ENCODE data around the gene ARHGEF11.

ARHGEF11 gene

DNA sequence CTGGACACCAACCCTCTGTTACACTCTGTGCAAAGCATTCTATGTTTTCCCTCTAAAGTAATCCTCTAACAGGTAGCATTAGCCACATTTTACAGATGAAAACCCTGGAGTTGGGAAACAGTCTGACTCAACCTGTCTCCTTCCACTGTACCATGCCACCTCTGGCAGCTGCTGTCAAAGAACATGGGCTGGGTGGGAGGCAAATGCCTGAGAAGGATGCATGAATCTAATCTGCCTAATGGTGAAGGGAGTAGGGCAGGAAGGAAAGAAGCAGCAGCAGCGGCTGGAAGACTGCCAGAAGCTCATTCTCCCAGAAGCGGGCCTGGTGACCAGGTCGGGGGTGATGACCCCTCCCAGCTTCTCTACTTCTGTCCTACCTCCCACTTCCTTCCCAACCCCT is 103.4 kb downstream of the ARHGEF11 start:
- TF ChIP-seq ZFX (IDR thresholded peaks at IDR 0.05), result no peak
- TF ChIP-seq CTCF (conservative IDR thresholded peaks at IDR 0.05), result no peak
- no peak overlapping the region for H3K27ac ChIP-seq

GRCh38 chr1:156941675-156942074 is 103.9 kb downstream of the ARHGEF11 start:
- TF ChIP-seq ZFX (IDR thresholded peaks at IDR 0.05), result no peak
- TF ChIP-seq CTCF (conservative IDR thresholded peaks at IDR 0.05), result no peak
- H3K27ac ChIP-seq, result no peak overlapping the region

DNA sequence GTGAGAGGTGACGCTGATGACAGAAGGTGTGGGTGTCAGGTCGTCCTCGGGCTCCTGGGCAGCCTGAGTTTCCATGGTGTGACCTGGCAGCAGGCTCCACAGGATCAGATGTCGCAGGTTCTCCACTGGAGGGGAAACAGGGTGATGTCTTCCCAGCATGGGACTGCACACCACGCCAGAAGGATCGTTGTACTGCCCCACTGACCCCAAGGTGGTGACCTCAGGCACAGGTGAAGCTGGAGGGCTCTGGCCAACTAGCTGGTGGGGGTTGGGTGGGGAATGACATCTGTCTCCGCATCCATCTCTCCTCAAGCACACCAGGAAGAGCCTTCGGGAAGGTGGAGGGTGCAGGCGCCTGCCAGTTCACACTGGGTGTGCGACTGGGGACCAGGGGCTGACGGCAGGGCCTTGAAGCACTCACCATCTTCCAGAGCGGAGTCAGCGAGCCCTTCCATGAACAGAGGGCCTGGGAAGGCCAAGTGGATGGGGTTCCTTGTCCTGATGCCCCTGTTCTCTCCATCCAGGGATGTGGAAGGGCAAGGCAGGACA is 105.7 kb downstream of the ARHGEF11 start:
- no peak overlapping the region for H3K27ac ChIP-seq
- TF ChIP-seq CTCF (conservative IDR thresholded peaks at IDR 0.05) (no peak), ZFX (IDR thresholded peaks at IDR 0.05) (no peak)

DNA sequence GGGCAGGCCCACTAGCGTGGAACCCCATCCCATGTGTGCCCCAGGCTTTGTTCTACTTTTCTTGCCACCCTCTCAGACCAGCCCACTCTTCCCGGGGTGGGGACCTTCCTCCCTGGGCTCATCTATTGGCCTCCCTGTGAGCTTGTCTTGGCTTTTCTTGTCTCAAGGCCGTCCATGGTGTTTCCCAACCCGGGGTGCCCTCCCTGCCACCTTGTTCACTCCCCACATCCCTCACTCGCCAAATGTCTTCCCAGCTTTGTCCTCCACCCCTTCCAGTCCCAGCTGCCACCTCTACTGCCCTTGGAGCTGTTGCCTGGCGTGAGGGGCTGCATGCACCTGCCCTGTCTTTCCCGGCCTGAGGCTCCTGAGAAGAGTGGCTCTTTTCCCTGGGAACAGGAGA is 106.7 kb downstream of the ARHGEF11 start:
- no peak overlapping the region for H3K27ac ChIP-seq
- TF ChIP-seq ZFX (IDR thresholded peaks at IDR 0.05), result no peak
- TF ChIP-seq CTCF (conservative IDR thresholded peaks at IDR 0.05), result no peak

- no peak overlapping the region for H3K27ac ChIP-seq
- TF ChIP-seq ZFX (IDR thresholded peaks at IDR 0.05), result no peak
- TF ChIP-seq CTCF (conservative IDR thresholded peaks at IDR 0.05), result no peak
These were observed 107.7 kb downstream of the ARHGEF11 start for GRCh38 chr1:156937883-156938282.

DNA sequence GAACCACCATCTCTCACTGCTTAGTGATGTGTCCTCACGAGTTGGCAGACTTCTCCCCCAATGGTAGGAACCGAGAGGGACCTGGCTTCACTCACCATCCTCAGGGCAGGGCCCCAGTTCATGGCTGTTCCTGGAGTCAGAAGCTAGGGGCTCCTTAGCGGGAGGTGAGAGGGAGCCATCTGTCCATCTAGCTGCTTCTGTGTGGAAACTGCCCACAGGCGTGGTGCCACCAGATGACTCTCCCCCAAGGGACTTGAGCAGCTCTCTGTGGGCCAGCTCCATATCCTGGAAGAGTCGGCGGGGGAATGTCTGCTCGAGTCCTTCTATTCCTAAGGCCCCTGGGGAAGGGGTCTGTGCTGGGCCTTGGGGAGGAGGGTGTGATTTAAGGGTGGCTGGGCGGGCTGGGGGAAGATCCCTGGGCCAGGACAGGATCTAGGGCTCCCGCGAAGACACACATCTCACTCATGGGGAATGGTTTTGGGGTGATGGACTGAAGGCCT is 108.8 kb downstream of the ARHGEF11 start:
- no peak overlapping the region for H3K27ac ChIP-seq
- no peak for TF ChIP-seq ZFX (IDR thresholded peaks at IDR 0.05)
- TF ChIP-seq CTCF (conservative IDR thresholded peaks at IDR 0.05), result no peak

DNA sequence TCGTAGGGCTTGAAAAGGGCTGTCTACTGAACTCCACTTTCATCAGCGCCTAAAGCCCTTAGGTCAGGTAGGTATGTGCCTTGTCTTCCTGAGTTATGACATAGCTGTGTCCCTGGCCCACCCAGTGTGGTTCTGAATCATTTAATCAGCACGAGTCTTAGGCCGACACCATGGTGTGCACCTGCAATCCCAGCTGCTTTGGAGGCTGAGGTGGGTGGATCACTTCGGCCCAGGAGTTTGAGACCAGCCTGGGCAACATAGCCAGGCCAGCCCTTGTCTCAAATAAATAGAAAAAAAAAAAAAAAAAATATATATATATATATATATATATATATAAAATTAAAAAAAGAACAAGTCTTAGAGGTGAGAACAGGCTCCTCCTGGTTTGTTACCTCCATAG is 109.4 kb downstream of the ARHGEF11 start:
- H3K27ac ChIP-seq, result no peak overlapping the region
- TF ChIP-seq CTCF (conservative IDR thresholded peaks at IDR 0.05), result no peak
- TF ChIP-seq ZFX (IDR thresholded peaks at IDR 0.05), result no peak
